Activated CD8-positive, alpha-beta memory T cell treated with anti-CD3 and anti-CD28 coated beads for 4 hours (primary cell): ENCODE measurements around the gene SUPT5H.

Source experiments
- DNase-seq, 2 donors: peaks; one replicate each; pipeline ENCODE4 v3.0.0-alpha.2; 2020; ENCODE audit warnings: low read depth in 2 of 2

Gene SUPT5H

GRCh38 chr19:39496063-39496462, 50.7 kb downstream of the SUPT5H start:
- DNase-seq: no peak

- DNase-seq: no peak
Observed at GRCh38 chr19:39497701-39497995, 52.3 kb downstream of the SUPT5H start.

- no peak for DNase-seq
Observed at GRCh38 chr19:39497996-39498797, 52.8 kb downstream of the SUPT5H start.

GRCh38 chr19:39498798-39499642, 53.6 kb downstream of the SUPT5H start, which contains the start of gene DLL3:
Gene DLL3, plus strand, starts transcription at chr19:39498947. Its CDS starts 28 bp downstream, at chr19:39498975.
- DNase-seq: no peak

GRCh38 chr19:39499932-39500331, 54.5 kb downstream of the SUPT5H start:
- DNase-seq: no peak

GRCh38 chr19:39500543-39500942, 55.2 kb downstream of the SUPT5H start:
- DNase-seq: no peak

- no peak for DNase-seq
Observed at GRCh38 chr19:39501340-39501739, 56.0 kb downstream of the SUPT5H start.

- DNase-seq: peak; percentile 44 to 45
Observed at GRCh38 chr19:39502640-39503417, 57.4 kb downstream of the SUPT5H start.

GRCh38 chr19:39506598-39506943, 61.2 kb downstream of the SUPT5H start:
- no peak for DNase-seq

GRCh38 chr19:39506944-39507714, 61.7 kb downstream of the SUPT5H start:
- no peak for DNase-seq

- DNase-seq: no peak
Observed at GRCh38 chr19:39507715-39508364, 62.5 kb downstream of the SUPT5H start.

- no peak for DNase-seq
Observed at GRCh38 chr19:39508629-39509028, 63.2 kb downstream of the SUPT5H start.

- no peak for DNase-seq
Observed at GRCh38 chr19:39509233-39509632, 63.9 kb downstream of the SUPT5H start.

GRCh38 chr19:39512988-39513387, 67.6 kb downstream of the SUPT5H start:
- no peak for DNase-seq

- DNase-seq: no peak
Observed at GRCh38 chr19:39514840-39515550, 69.6 kb downstream of the SUPT5H start, which contains the start of gene SELENOV. Gene SELENOV, plus strand, starts transcription at chr19:39515139. Its CDS starts 74 bp downstream, at chr19:39515213.

GRCh38 chr19:39515551-39516191, 70.3 kb downstream of the SUPT5H start:
- no peak for DNase-seq

- no peak for DNase-seq
Observed at GRCh38 chr19:39516270-39516669, 70.9 kb downstream of the SUPT5H start.

- DNase-seq: no peak
Observed at GRCh38 chr19:39517432-39517831, 72.0 kb downstream of the SUPT5H start.

- DNase-seq: no peak
Observed at GRCh38 chr19:39518458-39518857, 73.1 kb downstream of the SUPT5H start.

- DNase-seq: no peak
Observed at GRCh38 chr19:39518975-39519374, 73.6 kb downstream of the SUPT5H start.
